ACHN (cell line): ENCODE measurements around the gene TPST2.
"Not testable (repeated sequence)": the region's sequence is repeated elsewhere in the genome, so short reads cannot be mapped to it uniquely, and the experiment has no call there.

Experiments
- DNase-seq: peaks from one replicate; pipeline ENCODE4 v3.0.0-alpha.2; 2015
- in situ Hi-C: cut with HindIII; loops from 2 replicates; pipeline ENCODE4 v1.10.0; 2017; ENCODE audit warnings: low sequenced_read_pairs, low pct_ligation_motif_present, low pct_unique_long_range_greater_than_20kb

The TPST2 gene

GRCh38 chr22:26546282-26546681, 43.6 kb downstream of the TPST2 start:
- DNase-seq: no peak
- in situ Hi-C loops: no loop called here

GRCh38 chr22:26545827-26546226, 44.1 kb downstream of the TPST2 start:
- in situ Hi-C loops: no loop called here
- no peak for DNase-seq

GRCh38 chr22:26545385-26545784, 44.5 kb downstream of the TPST2 start:
- DNase-seq: no peak
- in situ Hi-C loops: no loop called here

GRCh38 chr22:26544489-26544888, 45.4 kb downstream of the TPST2 start:
- DNase-seq: no peak
- in situ Hi-C loops: no loop called here

GRCh38 chr22:26542831-26543230, 47.1 kb downstream of the TPST2 start:
- no peak for DNase-seq
- in situ Hi-C loops: no loop called here

GRCh38 chr22:26541167-26541819, 48.6 kb downstream of the TPST2 start:
- no peak for DNase-seq
- in situ Hi-C loops: no loop called here

- in situ Hi-C loops: no loop called here
- DNase-seq: no peak
Measured at GRCh38 chr22:26540119-26540518, 49.8 kb downstream of the TPST2 start.

GRCh38 chr22:26536762-26537134, 53.2 kb downstream of the TPST2 start:
- no peak for DNase-seq
- in situ Hi-C loops: no loop called here

- peak; percentile 25 for DNase-seq
- in situ Hi-C loops: no loop called here
Measured at GRCh38 chr22:26536056-26536761, 53.7 kb downstream of the TPST2 start.

- in situ Hi-C loops: no loop called here
Measured at GRCh38 chr22:26535603-26535908, 54.4 kb downstream of the TPST2 start.

GRCh38 chr22:26534874-26535602, 54.9 kb downstream of the TPST2 start:
- no peak for DNase-seq
- in situ Hi-C loops: no loop called here

More at GRCh38 chr22:26535603-26535908, 54.4 kb downstream of the TPST2 start:
- DNase-seq: no peak

- in situ Hi-C loops: no loop called here
- no peak for DNase-seq
Measured at GRCh38 chr22:26534171-26534855, 55.6 kb downstream of the TPST2 start.

- in situ Hi-C loops: no loop called here
Measured at GRCh38 chr22:26529345-26529744, 60.6 kb downstream of the TPST2 start.

GRCh38 chr22:26528518-26528917, 61.4 kb downstream of the TPST2 start:
- in situ Hi-C loops: not testable (repeated sequence)

More at GRCh38 chr22:26529345-26529744, 60.6 kb downstream of the TPST2 start:
- no peak for DNase-seq

GRCh38 chr22:26527574-26528465, 62.1 kb downstream of the TPST2 start:
- in situ Hi-C loops: no loop called here
- DNase-seq: no peak

More at GRCh38 chr22:26528518-26528917, 61.4 kb downstream of the TPST2 start:
- DNase-seq: not testable (repeated sequence)

GRCh38 chr22:26527167-26527566, 62.8 kb downstream of the TPST2 start:
- no peak for DNase-seq
- in situ Hi-C loops: no loop called here

- DNase-seq: no peak
- in situ Hi-C loops: no loop called here
Measured at GRCh38 chr22:26525946-26526564, 63.9 kb downstream of the TPST2 start.

- in situ Hi-C loops: no loop called here
- DNase-seq: no peak
Measured at GRCh38 chr22:26524870-26525269, 65.1 kb downstream of the TPST2 start.
